Natural killer cell (primary cell): Measurements from ENCODE around the gene CTNNA3. TPM values are rescaled to one million over a fixed set of nuclear protein-coding genes. Genes with fewer than 3 reads are reported as not detected.

Experiments used
- ATAC-seq, 3 donors: fragments of 150-1000 bp in 2 of 3; fragments of 200-7000 bp in 1 of 3; cut with Tn5 transposase; 1 replicate in 1 of 3; 2 replicates in 2 of 3; pipeline ENCODE4 v1.10.0; 2021; ENCODE audit warnings: mild to moderate bottlenecking in 2 of 3, moderate library complexity in 2 of 3
- DNase-seq, 2 donors: peaks; one replicate each; pipeline versions ENCODE4 v3.0.0 to v3.0.0-alpha.2; 2013 to 2021; ENCODE audit warnings: mixed read lengths in 1 of 2
- H3K27ac ChIP-seq: one replicate; pipeline ENCODE4 v1.5.1; 2013; ENCODE audit warnings: mild to moderate bottlenecking, low read length
- H3K27me3 ChIP-seq: one replicate; pipeline ENCODE4 v1.6.1; 2013; ENCODE audit warnings: low read length; ENCODE audit not compliant: control insufficient read depth, insufficient read depth
- H3K36me3 ChIP-seq: one replicate; pipeline ENCODE4 v1.6.1; 2013; ENCODE audit warnings: low read length; ENCODE audit not compliant: control insufficient read depth, insufficient read depth
- H3K4me1 ChIP-seq: one replicate; pipeline ENCODE4 v1.6.1; 2013; ENCODE audit warnings: low read length; ENCODE audit not compliant: control insufficient read depth, insufficient read depth
- H3K4me3 ChIP-seq: one replicate; pipeline ENCODE4 v1.5.1; 2013; ENCODE audit warnings: low read length
- H3K9me3 ChIP-seq: one replicate; pipeline ENCODE4 v1.6.1; 2013; ENCODE audit warnings: low read length; ENCODE audit not compliant: control insufficient read depth, insufficient read depth
- H3K27ac Mint-ChIP-seq, 2 donors: one replicate each; pipeline ENCODE4 v1.8.0; 2022; ENCODE audit warnings: mild to moderate bottlenecking in 2 of 2, mixed read lengths in 2 of 2, moderate library complexity in 1 of 2
- H3K27me3 Mint-ChIP-seq, 2 donors: one replicate each; pipeline ENCODE4 v1.8.0; 2022; ENCODE audit warnings: low read depth in 2 of 2, mixed read lengths in 2 of 2
- H3K36me3 Mint-ChIP-seq: one replicate; pipeline ENCODE4 v1.8.0; 2022; ENCODE audit warnings: mixed read lengths
- H3K4me1 Mint-ChIP-seq, 2 donors: one replicate each; pipeline ENCODE4 v1.8.0; 2022; ENCODE audit warnings: mixed read lengths in 2 of 2
- H3K4me3 Mint-ChIP-seq: one replicate; pipeline ENCODE4 v1.8.0; 2022; ENCODE audit warnings: mild to moderate bottlenecking, moderate library complexity, mixed read lengths
- H3K9me3 Mint-ChIP-seq, 2 donors: one replicate each; pipeline ENCODE4 v1.8.0; 2022; ENCODE audit warnings: mixed read lengths in 2 of 2
- CTCF ChIP-seq: fragments of 200-600 bp; IDR thresholded peaks from one replicate; pipeline ENCODE4 v1.8.0; 2022; ENCODE audit warnings: antibody characterized with exemption
- WGBS: methylation state at CpG from one replicate; pipeline ENCODE4 v1.1.7; 2013; ENCODE audit warnings: missing lambda C conversion rate; ENCODE audit not compliant: insufficient coverage; 5-methylcytosine and 5-hydroxymethylcytosine counted together
- intact Hi-C: fragments of 100-400 bp; cut with micrococcal nuclease; formaldehyde crosslinking; loops from one replicate; pipeline ENCODE4 v1.14.2; 2022
- total RNA-seq, 4 donors: library from RNA; stranded (reverse); fragments of 120-200 nt in 1 of 4; gene quantifications; one replicate each; pipeline versions ENCODE4 v1.2.3 to v1.2.4, GENCODE V29; 2013 to 2022

The CTNNA3 gene
- total RNA-seq, 3 donors from 2014 or later (not counting 1 experiment from before 2014, with no cell fraction given): not detected

- DNase-seq (no peak), ATAC-seq (no peak)
- Histone ChIP-seq H3K9me3 (peaks cover 18% of the 10 kb centered on the region), H3K4me3 (no peak overlapping the region), H3K4me1 (no peaks in the 10 kb centered on the region), H3K27ac (no peak overlapping the region), H3K27me3 (no peaks in the 10 kb centered on the region), H3K36me3 (no peaks in the 10 kb centered on the region)
- Mint-ChIP-seq H3K27ac (no peak overlapping the region), H3K27me3 (no peaks in the 10 kb centered on the region), H3K4me1 (no peaks in the 10 kb centered on the region), H3K36me3 (peaks cover 27% of the 10 kb centered on the region), H3K4me3 (no peak overlapping the region), H3K9me3 (peaks cover 22 to 41% of the 10 kb centered on the region in 2 donors)
- no peak for TF ChIP-seq CTCF
- intact Hi-C loops: no loop called here
Measured at GRCh38 chr10:65993451-65993850, 1702.5 kb downstream of the CTNNA3 start.

- H3K4me3 Mint-ChIP-seq: no peak overlapping the region
- no peaks in the 10 kb centered on the region for H3K4me1 ChIP-seq
- H3K4me3 ChIP-seq: no peak overlapping the region
- ATAC-seq (no peak), DNase-seq (no peak)
- TF ChIP-seq CTCF: no peak
- no peak overlapping the region for H3K27ac ChIP-seq
- no peaks in the 10 kb centered on the region for H3K27me3 Mint-ChIP-seq
- H3K36me3 ChIP-seq: no peaks in the 10 kb centered on the region
- H3K4me1 Mint-ChIP-seq: no peaks in the 10 kb centered on the region
- intact Hi-C loops: no loop called here
- H3K36me3 Mint-ChIP-seq: no peaks in the 10 kb centered on the region
- 92% methylated on average over 2 of the region's 3 CpGs for WGBS
- H3K27ac Mint-ChIP-seq: no peak overlapping the region
- H3K27me3 ChIP-seq: no peaks in the 10 kb centered on the region
- peaks cover 10% of the 10 kb centered on the region for H3K9me3 ChIP-seq
- peaks cover 4 to 23% of the 10 kb centered on the region in 2 donors for H3K9me3 Mint-ChIP-seq
Measured at GRCh38 chr10:65968871-65969270, 1727.1 kb downstream of the CTNNA3 start.

GRCh38 chr10:65968437-65968836, 1727.6 kb downstream of the CTNNA3 start:
- H3K4me1 ChIP-seq: no peaks in the 10 kb centered on the region
- ATAC-seq (no peak), DNase-seq (no peak)
- Mint-ChIP-seq H3K36me3 (no peaks in the 10 kb centered on the region), H3K27ac (no peak overlapping the region), H3K4me3 (no peak overlapping the region), H3K9me3 (peaks cover 5 to 24% of the 10 kb centered on the region in 2 donors), H3K4me1 (no peaks in the 10 kb centered on the region), H3K27me3 (no peaks in the 10 kb centered on the region)
- no peak overlapping the region for H3K27ac ChIP-seq
- no peak overlapping the region for H3K4me3 ChIP-seq
- 50% methylated on average over 1 of the region's 1 CpG for WGBS
- peaks cover 10% of the 10 kb centered on the region for H3K9me3 ChIP-seq
- H3K36me3 ChIP-seq: no peaks in the 10 kb centered on the region
- intact Hi-C loops: no loop called here
- no peaks in the 10 kb centered on the region for H3K27me3 ChIP-seq
- no peak for TF ChIP-seq CTCF

GRCh38 chr10:65964205-65964604, 1731.8 kb downstream of the CTNNA3 start:
- Mint-ChIP-seq H3K4me3 (no peak overlapping the region), H3K36me3 (no peaks in the 10 kb centered on the region), H3K9me3 (peaks cover 8 to 21% of the 10 kb centered on the region in 2 donors), H3K27ac (no peak overlapping the region), H3K27me3 (no peaks in the 10 kb centered on the region), H3K4me1 (no peaks in the 10 kb centered on the region)
- Histone ChIP-seq H3K27me3 (no peaks in the 10 kb centered on the region), H3K27ac (no peak overlapping the region), H3K9me3 (peaks cover 13% of the 10 kb centered on the region), H3K36me3 (no peaks in the 10 kb centered on the region), H3K4me1 (no peaks in the 10 kb centered on the region), H3K4me3 (no peak overlapping the region)
- intact Hi-C loops: no loop called here
- ATAC-seq (no peak), DNase-seq (no peak)
- WGBS: 59% methylated on average over 1 of the region's 1 CpG
- no peak for TF ChIP-seq CTCF
